ENCODE data around the gene KCND2.

DNA sequence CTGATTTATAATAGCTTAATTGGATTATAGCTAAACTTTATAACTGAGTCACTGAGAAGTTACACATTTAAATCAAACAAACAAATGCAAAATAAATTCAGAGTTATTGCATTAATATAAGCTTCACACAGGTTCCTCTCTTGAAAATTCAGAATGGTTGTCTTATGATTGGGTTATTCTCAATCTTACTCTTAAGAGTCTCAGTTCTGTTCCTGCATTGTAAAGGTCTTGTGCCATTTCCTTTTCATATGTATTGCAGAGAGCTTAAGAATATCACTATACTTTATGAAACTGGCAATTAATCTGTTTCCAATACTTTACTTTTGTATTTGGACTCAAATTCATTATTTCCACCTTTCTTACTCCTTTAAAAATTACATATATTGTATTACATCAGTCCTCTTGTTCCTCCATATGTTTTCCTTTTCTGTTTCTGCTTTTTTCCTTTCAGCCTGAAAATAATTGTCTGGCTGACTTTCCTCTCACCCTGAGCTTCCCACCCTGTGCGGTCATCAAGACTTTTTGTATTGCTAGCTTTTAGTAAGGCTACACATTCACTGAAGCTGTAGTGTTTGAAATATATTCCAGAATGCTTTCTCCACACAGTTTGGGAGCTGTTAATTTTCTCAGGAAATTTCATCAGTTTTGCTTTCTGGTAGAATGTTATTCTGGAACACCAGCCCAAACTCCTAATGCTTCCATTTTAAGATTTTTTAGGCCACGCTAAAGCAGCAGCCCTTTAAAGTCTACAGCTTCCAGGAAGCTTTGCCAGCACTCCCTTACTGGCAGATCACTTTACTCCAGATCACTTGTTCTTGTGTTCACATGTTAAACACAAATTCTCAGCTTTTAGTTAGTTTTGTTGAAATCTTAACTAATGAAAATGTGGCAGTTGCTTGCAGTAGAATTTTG lies 139.4 kb downstream of the KCND2 start:
- TF ChIP-seq, protein P1, sequence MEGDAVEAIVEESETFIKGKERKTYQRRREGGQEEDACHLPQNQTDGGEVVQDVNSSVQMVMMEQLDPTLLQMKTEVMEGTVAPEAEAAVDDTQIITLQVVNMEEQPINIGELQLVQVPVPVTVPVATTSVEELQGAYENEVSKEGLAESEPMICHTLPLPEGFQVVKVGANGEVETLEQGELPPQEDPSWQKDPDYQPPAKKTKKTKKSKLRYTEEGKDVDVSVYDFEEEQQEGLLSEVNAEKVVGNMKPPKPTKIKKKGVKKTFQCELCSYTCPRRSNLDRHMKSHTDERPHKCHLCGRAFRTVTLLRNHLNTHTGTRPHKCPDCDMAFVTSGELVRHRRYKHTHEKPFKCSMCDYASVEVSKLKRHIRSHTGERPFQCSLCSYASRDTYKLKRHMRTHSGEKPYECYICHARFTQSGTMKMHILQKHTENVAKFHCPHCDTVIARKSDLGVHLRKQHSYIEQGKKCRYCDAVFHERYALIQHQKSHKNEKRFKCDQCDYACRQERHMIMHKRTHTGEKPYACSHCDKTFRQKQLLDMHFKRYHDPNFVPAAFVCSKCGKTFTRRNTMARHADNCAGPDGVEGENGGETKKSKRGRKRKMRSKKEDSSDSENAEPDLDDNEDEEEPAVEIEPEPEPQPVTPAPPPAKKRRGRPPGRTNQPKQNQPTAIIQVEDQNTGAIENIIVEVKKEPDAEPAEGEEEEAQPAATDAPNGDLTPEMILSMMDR (IDR thresholded peaks at IDR 0.05; ENCODE audit: control extremely low read depth in 1 of 3, insufficient read depth in 1 of 3, low read depth in 1 of 3, low read length in 3 of 3): no peak
- TF ChIP-seq EP300 (IDR thresholded peaks at IDR 0.05; ENCODE audit: borderline replicate concordance in 1 of 2, low read depth in 2 of 2, low read length in 2 of 2): no peak
- TF ChIP-seq, protein P2, sequence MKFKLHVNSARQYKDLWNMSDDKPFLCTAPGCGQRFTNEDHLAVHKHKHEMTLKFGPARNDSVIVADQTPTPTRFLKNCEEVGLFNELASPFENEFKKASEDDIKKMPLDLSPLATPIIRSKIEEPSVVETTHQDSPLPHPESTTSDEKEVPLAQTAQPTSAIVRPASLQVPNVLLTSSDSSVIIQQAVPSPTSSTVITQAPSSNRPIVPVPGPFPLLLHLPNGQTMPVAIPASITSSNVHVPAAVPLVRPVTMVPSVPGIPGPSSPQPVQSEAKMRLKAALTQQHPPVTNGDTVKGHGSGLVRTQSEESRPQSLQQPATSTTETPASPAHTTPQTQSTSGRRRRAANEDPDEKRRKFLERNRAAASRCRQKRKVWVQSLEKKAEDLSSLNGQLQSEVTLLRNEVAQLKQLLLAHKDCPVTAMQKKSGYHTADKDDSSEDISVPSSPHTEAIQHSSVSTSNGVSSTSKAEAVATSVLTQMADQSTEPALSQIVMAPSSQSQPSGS (IDR thresholded peaks at IDR 0.05; ENCODE audit: low read length): no peak
- no peak for TF ChIP-seq POLR2A (IDR thresholded peaks at IDR 0.05; ENCODE audit: control extremely low read depth in 1 of 2, low read depth in 2 of 2, low read length in 2 of 2)
- TF ChIP-seq TCF12 (IDR thresholded peaks at IDR 0.05; ENCODE audit: low read depth, low read length): no peak
- TF ChIP-seq POLR2AphosphoS5 (IDR thresholded peaks at IDR 0.05; ENCODE audit: low read depth, low read length): no peak
- no peak for TF ChIP-seq GABPA (IDR thresholded peaks at IDR 0.05; ENCODE audit: borderline replicate concordance, insufficient read depth, low read length)
- TF ChIP-seq TAF7 (optimal IDR thresholded peaks at IDR 0.05; ENCODE audit: borderline replicate concordance, low read depth, low read length): no peak
- no peak for TF ChIP-seq RNF2 (IDR thresholded peaks at IDR 0.05; ENCODE audit: borderline replicate concordance, low read depth, low read length, missing control alignments, poor library complexity, severe bottlenecking)
- no peak for TF ChIP-seq ZNF274 (IDR thresholded peaks at IDR 0.05; ENCODE audit: borderline replicate concordance, extremely low read depth, low read length)
